Lower leg skin (tissue), 4 donors: ENCODE data around the gene MAP2. TPM values are rescaled to one million over a fixed set of nuclear protein-coding genes. Genes with fewer than 3 reads are reported as not detected.

Experiments
- DNase-seq, 2 donors: peaks; one replicate each; pipeline ENCODE4 v3.0.0-alpha.2; 2019; ENCODE audit warnings: low spot score in 2 of 2
- H3K4me3 ChIP-seq: fragments of 200-600 bp; sonication (generic); 2 replicates; pipeline ENCODE4 v1.5.1; 2017; ENCODE audit warnings: mild to moderate bottlenecking, low read depth; ENCODE audit not compliant: poor library complexity, severe bottlenecking
- POLR2A ChIP-seq, 2 donors: fragments of 450-650 bp; IDR thresholded peaks; one replicate each; pipeline ENCODE4 v1.6.1; 2016 to 2017; ENCODE audit warnings: antibody characterized with exemption in 2 of 2, mild to moderate bottlenecking in 1 of 2, moderate library complexity in 1 of 2
- WGBS, 2 donors: methylation state at CpG; one replicate each; pipeline ENCODE4 v1.1.5; 2018; 5-methylcytosine and 5-hydroxymethylcytosine counted together
- intact Hi-C: fragments of 100-400 bp; cut with DNase I; formaldehyde crosslinking; loops from one replicate; pipeline ENCODE4 v1.15.0; 2023; ENCODE audit warnings: low total_unique reads
- total RNA-seq, 4 donors: library from RNA; depleted of rRNA; stranded (reverse); fragments of >200 nt; gene quantifications; one replicate each; pipeline ENCODE4 v1.1.0, GENCODE V29; 2016
- TF ChIP-seq, protein P1 (sequence below), 3 donors: fragments of 450-650 bp; IDR thresholded peaks; one replicate each; pipeline ENCODE4 v1.5.1; 2016; ENCODE audit warnings: antibody characterized with exemption in 3 of 3, mild to moderate bottlenecking in 3 of 3, moderate library complexity in 2 of 3

The MAP2 gene
- total RNA-seq, 4 donors from 2014 or later: 35.1 to 47.8 (median 40.9) TPM

DNA sequence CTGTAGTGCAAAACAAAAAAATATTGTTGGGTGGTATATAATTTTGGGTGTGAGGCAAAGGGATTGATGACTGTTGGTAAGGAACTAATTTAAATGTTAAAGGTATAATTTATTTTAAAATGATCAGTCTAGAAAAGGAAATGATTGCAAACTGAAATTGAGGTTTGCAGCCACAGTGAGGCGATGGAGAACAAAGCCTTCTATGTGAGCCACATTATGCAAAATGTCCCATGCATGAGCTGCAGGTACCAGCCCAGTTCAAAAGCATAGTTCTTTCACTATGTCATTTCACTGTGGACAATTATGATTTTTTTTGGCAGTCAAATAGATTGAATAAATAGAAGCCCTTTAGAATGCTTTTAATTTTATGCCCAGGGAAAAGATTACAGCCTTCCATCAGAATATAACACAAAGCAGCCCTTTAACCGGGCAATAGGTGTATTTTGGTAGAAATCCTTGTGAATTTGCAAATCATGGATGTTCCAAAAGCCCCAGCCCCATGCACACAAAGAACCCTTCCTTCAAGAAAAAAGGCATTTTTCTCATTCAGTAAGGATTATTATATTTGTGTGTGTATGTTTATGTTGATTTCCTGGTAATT, 1.7 kb downstream of the MAP2 start:
- intact Hi-C loops: loop anchor here (10.0 kb wide), 2 partner anchors 91 to 129 kb away; no protein-coding TSS in a partner anchor
- no peak overlapping the region for H3K4me3 ChIP-seq
- no peak for TF ChIP-seq POLR2A (IDR thresholded peaks at IDR 0.05)
- TF ChIP-seq, protein P1, sequence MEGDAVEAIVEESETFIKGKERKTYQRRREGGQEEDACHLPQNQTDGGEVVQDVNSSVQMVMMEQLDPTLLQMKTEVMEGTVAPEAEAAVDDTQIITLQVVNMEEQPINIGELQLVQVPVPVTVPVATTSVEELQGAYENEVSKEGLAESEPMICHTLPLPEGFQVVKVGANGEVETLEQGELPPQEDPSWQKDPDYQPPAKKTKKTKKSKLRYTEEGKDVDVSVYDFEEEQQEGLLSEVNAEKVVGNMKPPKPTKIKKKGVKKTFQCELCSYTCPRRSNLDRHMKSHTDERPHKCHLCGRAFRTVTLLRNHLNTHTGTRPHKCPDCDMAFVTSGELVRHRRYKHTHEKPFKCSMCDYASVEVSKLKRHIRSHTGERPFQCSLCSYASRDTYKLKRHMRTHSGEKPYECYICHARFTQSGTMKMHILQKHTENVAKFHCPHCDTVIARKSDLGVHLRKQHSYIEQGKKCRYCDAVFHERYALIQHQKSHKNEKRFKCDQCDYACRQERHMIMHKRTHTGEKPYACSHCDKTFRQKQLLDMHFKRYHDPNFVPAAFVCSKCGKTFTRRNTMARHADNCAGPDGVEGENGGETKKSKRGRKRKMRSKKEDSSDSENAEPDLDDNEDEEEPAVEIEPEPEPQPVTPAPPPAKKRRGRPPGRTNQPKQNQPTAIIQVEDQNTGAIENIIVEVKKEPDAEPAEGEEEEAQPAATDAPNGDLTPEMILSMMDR (IDR thresholded peaks at IDR 0.05): no peak
- peak in 1 of 2 donors; percentile 16 for DNase-seq
- WGBS, 2 donors: 33 to 47% methylated on average over 2 of the region's 2 CpGs

DNA sequence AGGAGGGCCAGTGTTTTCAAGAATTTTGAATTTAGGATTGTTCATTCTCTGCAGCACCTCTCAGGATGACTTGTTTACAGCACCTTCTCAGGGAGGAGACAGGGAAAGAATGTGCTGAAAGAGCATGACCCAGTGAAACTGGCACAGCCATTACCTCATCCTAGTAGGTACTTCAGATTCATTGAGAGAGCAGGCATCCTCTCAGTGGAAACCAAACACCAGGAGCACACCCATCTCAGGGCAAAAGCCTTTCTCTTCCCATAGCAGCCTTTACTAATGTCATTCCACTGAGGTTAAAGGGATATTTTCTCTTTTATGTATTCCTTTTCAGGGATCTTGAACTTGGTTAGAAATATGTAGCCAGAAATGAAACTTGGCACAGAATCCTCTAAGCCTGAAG, 2.6 kb downstream of the MAP2 start:
- H3K4me3 ChIP-seq: no peak overlapping the region
- intact Hi-C loops: loop anchor here (10.0 kb wide), 2 partner anchors 92 to 128 kb away; no protein-coding TSS in a partner anchor
- TF ChIP-seq POLR2A (IDR thresholded peaks at IDR 0.05): no peak
- TF ChIP-seq, protein P1 (IDR thresholded peaks at IDR 0.05): no peak
- no peak for DNase-seq

DNA sequence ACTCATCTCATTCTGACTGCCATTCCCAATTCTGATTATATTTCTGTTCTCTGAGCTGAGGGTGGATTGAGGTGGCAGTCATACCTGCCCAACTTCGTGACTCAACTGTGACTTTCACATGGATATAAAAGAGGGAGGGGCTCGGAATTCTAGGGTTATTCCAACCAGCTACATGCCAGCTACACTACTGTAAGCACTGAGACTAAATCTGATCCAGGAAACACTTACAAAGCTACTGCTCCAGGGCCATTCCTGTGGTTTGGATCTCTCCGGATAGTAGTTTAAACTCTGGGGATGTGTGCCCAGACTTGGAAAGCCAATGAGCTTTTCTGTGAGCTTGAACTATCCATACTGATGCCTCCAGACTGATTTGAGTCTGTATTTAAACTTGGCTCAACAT, 7.9 kb downstream of the MAP2 start:
- DNase-seq: peak in 1 of 2 donors; percentile 33
- no peak overlapping the region for H3K4me3 ChIP-seq
- 26 to 37% methylated on average over 3 of the region's 3 CpGs for WGBS, 2 donors
- intact Hi-C loops: no loop called here
- no peak for TF ChIP-seq POLR2A (IDR thresholded peaks at IDR 0.05)
- TF ChIP-seq, protein P1 (IDR thresholded peaks at IDR 0.05): no peak

DNA sequence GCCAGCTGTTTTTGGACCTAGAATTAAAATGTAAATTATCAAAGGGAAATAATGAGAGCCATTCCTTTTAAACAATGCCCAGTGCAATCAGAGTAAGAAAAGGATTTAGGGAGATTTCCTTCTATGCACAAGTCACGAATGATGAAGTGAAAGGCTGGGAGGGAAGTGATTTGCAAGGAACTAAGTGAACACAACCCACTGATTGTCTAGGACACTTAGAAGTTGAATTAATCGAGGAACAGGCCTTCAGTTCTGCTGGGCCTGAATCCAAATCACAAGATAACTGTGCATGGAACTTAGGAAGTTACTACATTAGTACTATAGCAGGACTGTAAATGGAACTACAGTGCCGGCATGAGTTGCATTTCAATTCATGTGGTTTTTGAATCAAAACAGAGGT, 17.7 kb downstream of the MAP2 start:
- TF ChIP-seq POLR2A (IDR thresholded peaks at IDR 0.05): no peak
- TF ChIP-seq, protein P1 (IDR thresholded peaks at IDR 0.05): no peak
- DNase-seq: peak in 1 of 2 donors; percentile 19
- intact Hi-C loops: no loop called here
- WGBS, 2 donors: 46 to 48% methylated on average over 3 of the region's 3 CpGs
- no peak overlapping the region for H3K4me3 ChIP-seq

DNA sequence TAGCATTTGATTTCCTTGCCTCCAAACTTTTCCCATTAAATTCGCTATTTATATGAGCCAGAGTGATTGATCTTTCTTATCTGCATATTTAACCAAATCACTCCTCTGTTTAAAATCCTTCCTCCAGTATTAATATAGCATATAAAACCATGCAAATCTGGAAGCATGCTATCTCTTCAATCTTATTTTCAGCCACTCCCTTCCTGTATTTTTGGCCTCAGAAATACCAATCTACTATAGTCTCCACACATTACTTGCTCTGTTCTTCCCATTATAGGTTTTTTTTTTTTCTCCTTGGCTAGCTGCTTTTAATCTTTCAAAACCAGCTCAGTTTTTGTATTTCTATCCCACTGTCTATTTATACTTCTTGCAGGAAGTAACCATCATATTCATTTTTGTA, 19.1 kb downstream of the MAP2 start:
- no peak for DNase-seq
- TF ChIP-seq, protein P1 (IDR thresholded peaks at IDR 0.05): no peak
- TF ChIP-seq POLR2A (IDR thresholded peaks at IDR 0.05): no peak
- H3K4me3 ChIP-seq: no peak overlapping the region
- intact Hi-C loops: no loop called here
- 50 to 58% methylated on average over 1 of the region's 1 CpG for WGBS, 2 donors

DNA sequence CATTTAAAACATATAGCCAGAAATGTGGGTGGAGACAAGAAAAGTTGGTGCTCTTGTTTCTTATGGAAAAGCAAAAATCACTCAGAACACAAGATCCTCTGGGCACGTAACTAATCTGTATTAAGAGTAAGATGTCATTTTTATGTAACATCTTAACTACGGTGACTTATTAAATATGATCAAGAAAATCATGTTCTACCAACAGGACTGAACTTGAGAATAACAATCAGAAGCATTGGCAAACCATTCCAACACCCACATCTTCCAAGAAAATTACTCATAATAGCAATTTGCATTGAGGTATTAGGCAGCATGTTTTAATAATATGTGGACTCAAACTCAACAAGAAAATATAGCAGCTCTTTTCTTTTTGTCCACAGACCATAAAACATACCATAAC, 21.6 kb downstream of the MAP2 start:
- H3K4me3 ChIP-seq: no peak overlapping the region
- intact Hi-C loops: no loop called here
- no peak for DNase-seq
- no peak for TF ChIP-seq POLR2A (IDR thresholded peaks at IDR 0.05)
- TF ChIP-seq, protein P1 (IDR thresholded peaks at IDR 0.05): no peak
- WGBS, 2 donors: 59 to 63% methylated on average over 2 of the region's 2 CpGs
